H1 (cell line): ENCODE measurements around the gene KIF5C. TPM values are rescaled to one million over a fixed set of nuclear protein-coding genes. Genes with fewer than 3 reads are reported as not detected.

Experiments
- CTCF ChIA-PET: fragments of 300-600 bp; sonication (Branson Sonifier 250); formaldehyde crosslinking; loops from one replicate; lab custom pipeline; 2021; ENCODE audit not compliant: partially characterized antibody; lab: Charles Lee
- POLR2A ChIA-PET: fragments of 300-600 bp; sonication (Branson Sonifier 250); formaldehyde crosslinking; loops from one replicate; lab custom pipeline; 2021; ENCODE audit warnings: inconsistent platforms; ENCODE audit not compliant: partially characterized antibody; lab: Charles Lee
- DNase-seq, 2 experiments: peaks; one replicate each; pipeline versions ENCODE4 v3.0.0 to v3.0.0-alpha.2; 2010 to 2022; ENCODE audit warnings: low spot score in 2 of 2, low read depth in 1 of 2, mixed read lengths in 1 of 2
- FAIRE-seq: peaks from 2 replicates; lab custom pipeline; 2011; peaks lifted over from hg19 to GRCh38; lab: Jason Lieb, UNC
- H2AFZ ChIP-seq: 2 replicates; pipeline ENCODE4 v1.8.1; 2012; ENCODE audit warnings: low read length, inconsistent platforms
- H2AK5ac ChIP-seq: 2 replicates; pipeline ENCODE4 v1.6.1; 2013; ENCODE audit warnings: low read depth, low read length
- H2BK120ac ChIP-seq: replicated peaks from 2 replicates; pipeline ENCODE3; 2013; ENCODE audit warnings: low read depth, low read length, inconsistent platforms
- H2BK12ac ChIP-seq: 2 replicates; pipeline ENCODE4 v1.6.1; 2013; ENCODE audit warnings: low read depth, low read length
- H2BK15ac ChIP-seq: 2 replicates; pipeline ENCODE4 v1.6.1; 2013; ENCODE audit warnings: low read length
- H2BK20ac ChIP-seq: 2 replicates; pipeline ENCODE4 v1.6.1; 2013; ENCODE audit warnings: low read length
- H2BK5ac ChIP-seq: 2 replicates; pipeline ENCODE4 v1.6.1; 2013; ENCODE audit warnings: low read depth, low read length
- H3K14ac ChIP-seq: 2 replicates; pipeline ENCODE4 v1.6.1; 2013; ENCODE audit warnings: inconsistent platforms; ENCODE audit not compliant: insufficient read length
- H3K18ac ChIP-seq: 2 replicates; pipeline ENCODE4 v1.6.1; 2013; ENCODE audit warnings: low read length; ENCODE audit errors: extremely low read depth
- H3K23ac ChIP-seq: 2 replicates; pipeline ENCODE4 v1.6.1; 2013; ENCODE audit warnings: inconsistent platforms; ENCODE audit not compliant: insufficient read length
- H3K23me2 ChIP-seq: 2 replicates; pipeline ENCODE4 v1.6.1; 2013; ENCODE audit warnings: low read depth, low read length
- H3K27ac ChIP-seq: 2 replicates; pipeline ENCODE4 v1.6.1; 2011; ENCODE audit warnings: low read depth, low read length, inconsistent platforms
- H3K27me3 ChIP-seq, 4 experiments: replicated peaks in 1 of 4; 1 replicate in 1 of 4; 2 replicates in 3 of 4; pipeline versions ENCODE4 v1.6.1 to v1.8.1; 2011 to 2013; ENCODE audit warnings: low read length in 3 of 4, mild to moderate bottlenecking in 3 of 4, inconsistent platforms in 2 of 4, mixed read lengths in 2 of 4, moderate library complexity in 1 of 4; ENCODE audit not compliant: control insufficient read depth in 3 of 4, insufficient read depth in 3 of 4; ENCODE audit errors: extremely low read depth in 1 of 4
- H3K36me3 ChIP-seq, 4 experiments: 2 replicates each; pipeline versions ENCODE4 v1.6.1 to v1.8.1; 2011 to 2013; ENCODE audit warnings: mild to moderate bottlenecking in 4 of 4, low read length in 3 of 4, moderate library complexity in 2 of 4, control low read depth in 1 of 4, inconsistent platforms in 1 of 4; ENCODE audit not compliant: insufficient read depth in 4 of 4, control insufficient read depth in 2 of 4
- H3K4ac ChIP-seq: replicated peaks from 2 replicates; pipeline ENCODE3; 2013; ENCODE audit warnings: low read length, low read depth, mixed read lengths, inconsistent platforms; ENCODE audit not compliant: insufficient read length
- H3K4me1 ChIP-seq, 4 experiments: replicated peaks in 1 of 4; 1 replicate in 1 of 4; 2 replicates in 3 of 4; pipeline versions ENCODE4 v1.6.1 to v1.8.1; 2011 to 2013; ENCODE audit warnings: low read length in 3 of 4, inconsistent platforms in 2 of 4, mixed read lengths in 1 of 4; ENCODE audit not compliant: insufficient read depth in 4 of 4, control insufficient read depth in 3 of 4
- H3K4me2 ChIP-seq, 2 experiments: 2 replicates each; pipeline versions ENCODE4 v1.6.1 to v1.8.1; 2011 to 2013; ENCODE audit warnings: low read depth in 2 of 2, low read length in 2 of 2, control low read depth in 1 of 2, inconsistent platforms in 1 of 2, mild to moderate bottlenecking in 1 of 2; ENCODE audit not compliant: insufficient read depth in 1 of 2
- H3K4me3 ChIP-seq, 4 experiments: fragments of 200-600, 300-600 bp in 1 of 4; sonication (generic), shearing (Covaris generic), sonication (Bioruptor Twin) in 1 of 4; 2 replicates each; pipeline versions ENCODE4 v1.5.1 to v1.8.1; 2011 to 2016; ENCODE audit warnings: low read length in 4 of 4, low read depth in 3 of 4, control low read depth in 2 of 4, inconsistent platforms in 2 of 4, mild to moderate bottlenecking in 2 of 4, mixed read lengths in 1 of 4, moderate library complexity in 1 of 4; ENCODE audit not compliant: insufficient read depth in 2 of 4; ENCODE audit errors: extremely low read depth in 1 of 4
- H3K56ac ChIP-seq: replicated peaks from 2 replicates; pipeline ENCODE3; 2013; ENCODE audit warnings: low read depth, mild to moderate bottlenecking, mixed read lengths, low read length, inconsistent platforms; ENCODE audit not compliant: insufficient read length
- H3K79me1 ChIP-seq: 2 replicates; pipeline ENCODE4 v1.6.1; 2013; ENCODE audit warnings: low read depth, low read length, control low read depth
- H3K79me2 ChIP-seq, 2 experiments: 2 replicates each; pipeline versions ENCODE4 v1.6.1 to v1.8.1; 2012 to 2013; ENCODE audit warnings: low read length in 2 of 2, mild to moderate bottlenecking in 2 of 2, inconsistent platforms in 1 of 2; ENCODE audit not compliant: insufficient read depth in 2 of 2, control insufficient read depth in 1 of 2
- H3K9ac ChIP-seq, 4 experiments: replicated peaks in 1 of 4; 1 replicate in 1 of 4; 2 replicates in 3 of 4; pipeline versions ENCODE4 v1.6.1 to v1.8.1; 2011 to 2013; ENCODE audit warnings: low read depth in 3 of 4, low read length in 3 of 4, control low read depth in 2 of 4, mild to moderate bottlenecking in 2 of 4, moderate library complexity in 2 of 4, inconsistent platforms in 1 of 4; ENCODE audit errors: extremely low read depth in 1 of 4
- H3K9me3 ChIP-seq, 2 experiments: 2 replicates each; pipeline versions ENCODE4 v1.6.1 to v1.8.1; 2012 to 2013; ENCODE audit warnings: mild to moderate bottlenecking in 2 of 2, moderate library complexity in 2 of 2, control low read depth in 1 of 2, inconsistent platforms in 1 of 2, low read depth in 1 of 2, low read length in 1 of 2, mixed read lengths in 1 of 2; ENCODE audit not compliant: insufficient read depth in 2 of 2
- H4K20me1 ChIP-seq, 2 experiments: replicated peaks in 1 of 2; 2 replicates each; pipeline versions ENCODE3 to v1.8.1; 2011 to 2013; ENCODE audit warnings: inconsistent platforms in 2 of 2, low read length in 2 of 2, mild to moderate bottlenecking in 1 of 2; ENCODE audit not compliant: insufficient read depth in 2 of 2, control insufficient read depth in 1 of 2
- H4K5ac ChIP-seq: 2 replicates; pipeline ENCODE4 v1.6.1; 2013; ENCODE audit warnings: low read length, low read depth, mixed read lengths, inconsistent platforms; ENCODE audit not compliant: insufficient read length
- H4K8ac ChIP-seq: 2 replicates; pipeline ENCODE4 v1.8.0; 2013; ENCODE audit warnings: mild to moderate bottlenecking, moderate library complexity, low read length, inconsistent platforms; ENCODE audit not compliant: insufficient read depth; ENCODE audit errors: extremely low read depth
- H4K91ac ChIP-seq: replicated peaks from 2 replicates; pipeline ENCODE3; 2013; ENCODE audit warnings: low read length, mixed read lengths, inconsistent platforms; ENCODE audit not compliant: insufficient read length
- POLR2A ChIP-seq, 2 experiments: IDR thresholded peaks; 1 replicate in 1 of 2; 2 replicates in 1 of 2; pipeline ENCODE4 v1.6.1; 2011; ENCODE audit warnings: low read depth in 2 of 2, low read length in 2 of 2, mild to moderate bottlenecking in 2 of 2; ENCODE audit errors: control extremely low read depth in 1 of 2
- polyA plus RNA-seq, 7 experiments: library from polyadenylated mRNA; depleted of rRNA in 3 of 7; stranded (reverse) in 5 of 7; unstranded in 2 of 7; fragments of >200 nt in 5 of 7; fragments of 200-250 nt in 2 of 7; gene quantifications; 1 replicate in 5 of 7; 2 replicates in 1 of 7; 4 replicates in 1 of 7; pipeline versions ENCODE4 v1.2.1 to v1.2.3, GENCODE V29; 2011 to 2013; ENCODE audit warnings: missing spikeins in 2 of 7, mixed read lengths in 2 of 7
- total RNA-seq: library from RNA; stranded (reverse); fragmentation: NEBNext Ultra II Directional; extraction: Animal tissue kit (Norgen Biotek cat#: 25700); gene quantifications from 2 replicates; pipeline ENCODE4 v1.2.1, GENCODE V29; 2021

KIF5C gene
- total and polyA plus RNA-seq, 2 of the 8 experiments (the other 6 are each of a cell fraction or from before 2014, with no cell fraction given) = 16.3 to 66.4 TPM

GRCh38 chr2:148893906-148894305, 18.9 kb downstream of the KIF5C start:
- H4K20me1 ChIP-seq = peaks cover 0 to 6% of the 10 kb centered on the region in 2 experiments
- H2BK120ac ChIP-seq = no peak overlapping the region
- no peak overlapping the region for H3K4me3 ChIP-seq
- no peak overlapping the region for H3K27ac ChIP-seq
- CTCF ChIA-PET = interaction anchor here (1.2 kb wide), 1 partner anchor 10 kb away, joined by 3 read pairs; no protein-coding TSS in a partner anchor
- 0 out of 2 replicates have a peak, but pooled peaks cover 2% of the 10 kb centered on the region for H3K23me2 ChIP-seq
- no peak overlapping the region for H2AK5ac ChIP-seq
- no peak overlapping the region for H2BK5ac ChIP-seq
- H4K8ac ChIP-seq = no peak overlapping the region
- no peaks in the 10 kb centered on the region for H3K4me1 ChIP-seq
- H2BK20ac ChIP-seq = no peak overlapping the region
- H3K14ac ChIP-seq = no peak overlapping the region
- no peak overlapping the region for H2BK12ac ChIP-seq
- no peak for TF ChIP-seq POLR2A (IDR thresholded peaks at IDR 0.05; ENCODE audit: control extremely low read depth in 1 of 2, low read depth in 2 of 2, low read length in 2 of 2)
- peaks cover 6 to 10% of the 10 kb centered on the region in 2 experiments; a peak in 3 of 4 replicates for H3K9me3 ChIP-seq
- no peak overlapping the region for H2BK15ac ChIP-seq
- no peak overlapping the region for H3K56ac ChIP-seq
- H3K36me3 ChIP-seq = no peaks in the 10 kb centered on the region
- no peak overlapping the region for H4K5ac ChIP-seq
- H3K79me2 ChIP-seq = peaks cover 0 to 65% of the 10 kb centered on the region in 2 experiments; a peak in 2 of 4 replicates
- no peak overlapping the region for H3K9ac ChIP-seq
- DNase-seq (no peak), FAIRE-seq (no peak)
- no peak overlapping the region for H3K18ac ChIP-seq
- POLR2A ChIA-PET = interaction anchor here (0.6 kb wide), 1 partner anchor 249 kb away, joined by 4 read pairs; no protein-coding TSS in a partner anchor
- no peak overlapping the region for H3K23ac ChIP-seq
- H2AFZ ChIP-seq = no peak overlapping the region
- no peak overlapping the region for H3K4me2 ChIP-seq
- no peak overlapping the region for H4K91ac ChIP-seq
- no peaks in the 10 kb centered on the region; the same call in none of the 2 replicates for H3K79me1 ChIP-seq
- H3K4ac ChIP-seq = no peak overlapping the region
- no peaks in the 10 kb centered on the region for H3K27me3 ChIP-seq
